HG03342 (cell line): ENCODE data around the gene ANO6.
"Not testable (repeated sequence)": the region's sequence is repeated elsewhere in the genome, so short reads cannot be mapped to it uniquely, and the experiment has no call there.

ENCODE experiments used
- ATAC-seq: cut with Tn5 transposase; IDR thresholded peaks from one replicate; pipeline ENCODE4 v1.9.1; 2021; ENCODE audit warnings: mild to moderate bottlenecking, moderate library complexity; ENCODE audit not compliant: unreplicated experiment

ANO6 gene

GRCh38 chr12:45235087-45236025, 19.5 kb downstream of the ANO6 start:
- ATAC-seq = no peak

- not testable (repeated sequence) for ATAC-seq
Observed at GRCh38 chr12:45236383-45236782, 20.5 kb downstream of the ANO6 start.

GRCh38 chr12:45242180-45242579, 26.3 kb downstream of the ANO6 start:
- ATAC-seq = no peak

DNA sequence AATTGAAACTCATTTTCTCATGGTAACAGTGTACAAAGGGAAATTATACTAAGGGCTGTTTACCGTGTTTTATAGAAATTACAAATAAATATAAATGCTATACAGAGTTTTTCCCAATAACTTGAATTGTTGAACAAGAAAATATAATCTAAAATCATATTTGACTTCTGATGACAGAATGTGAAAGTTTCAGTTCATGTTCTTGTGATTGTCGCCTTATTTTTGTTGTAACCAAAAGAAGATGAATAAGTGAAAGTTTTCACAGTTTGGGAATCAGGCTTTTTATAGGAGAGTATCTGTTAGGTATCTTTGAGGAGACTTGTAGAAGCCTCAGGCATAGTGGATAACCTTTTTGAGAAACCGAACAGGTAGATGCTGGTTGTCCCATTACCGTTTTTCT, 28.1 kb downstream of the ANO6 start:
- no peak for ATAC-seq

DNA sequence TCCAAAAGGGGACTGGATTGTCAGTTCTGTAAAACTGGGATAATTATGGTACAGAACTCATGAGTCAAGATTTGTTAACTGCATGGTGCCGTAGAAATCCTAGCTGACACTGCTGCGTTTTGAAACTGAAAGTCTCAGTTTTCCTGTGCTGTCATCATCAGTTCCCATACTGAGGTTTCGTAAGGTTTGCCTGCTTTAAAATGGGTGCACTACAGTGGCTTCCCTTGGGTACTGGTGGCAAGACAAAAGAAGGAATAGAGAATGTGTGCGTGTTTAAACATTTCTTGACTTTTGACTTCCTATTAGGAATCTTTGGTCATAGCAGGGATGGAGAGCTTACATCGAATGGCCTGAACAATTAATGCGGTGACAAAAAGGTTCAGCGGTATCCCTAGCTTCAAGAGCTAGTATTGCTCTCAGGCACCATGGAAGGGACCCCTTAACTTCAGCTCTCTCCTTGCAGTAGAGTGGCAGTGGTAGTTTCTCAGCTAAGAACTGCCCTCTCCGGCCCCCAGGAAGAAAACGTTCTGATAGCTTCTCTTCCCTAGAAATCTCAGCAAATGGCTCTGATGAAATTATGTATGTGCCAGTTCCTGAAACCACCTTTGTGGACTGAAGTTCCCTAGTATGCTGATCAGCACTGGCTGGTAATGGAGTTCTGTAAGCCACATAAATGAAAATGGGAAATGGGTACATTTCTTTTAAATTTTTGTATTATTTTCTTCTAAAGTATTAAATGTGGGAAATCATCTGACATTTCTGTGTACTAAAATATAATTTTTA, 28.9 kb downstream of the ANO6 start:
- peak; percentile 94 for ATAC-seq

- no peak for ATAC-seq
Observed at GRCh38 chr12:45246236-45246635, 30.3 kb downstream of the ANO6 start.

GRCh38 chr12:45247589-45247988, 31.7 kb downstream of the ANO6 start:
- no peak for ATAC-seq

GRCh38 chr12:45248095-45248494, 32.2 kb downstream of the ANO6 start:
- ATAC-seq = no peak

- ATAC-seq = no peak
Observed at GRCh38 chr12:45254254-45254653, 38.4 kb downstream of the ANO6 start.

GRCh38 chr12:45256721-45257120, 40.8 kb downstream of the ANO6 start:
- peak; percentile 9 for ATAC-seq

- peak; percentile 82 for ATAC-seq
Observed at GRCh38 chr12:45257185-45257930, 41.5 kb downstream of the ANO6 start.

- no peak for ATAC-seq
Observed at GRCh38 chr12:45259675-45260074, 43.8 kb downstream of the ANO6 start.

DNA sequence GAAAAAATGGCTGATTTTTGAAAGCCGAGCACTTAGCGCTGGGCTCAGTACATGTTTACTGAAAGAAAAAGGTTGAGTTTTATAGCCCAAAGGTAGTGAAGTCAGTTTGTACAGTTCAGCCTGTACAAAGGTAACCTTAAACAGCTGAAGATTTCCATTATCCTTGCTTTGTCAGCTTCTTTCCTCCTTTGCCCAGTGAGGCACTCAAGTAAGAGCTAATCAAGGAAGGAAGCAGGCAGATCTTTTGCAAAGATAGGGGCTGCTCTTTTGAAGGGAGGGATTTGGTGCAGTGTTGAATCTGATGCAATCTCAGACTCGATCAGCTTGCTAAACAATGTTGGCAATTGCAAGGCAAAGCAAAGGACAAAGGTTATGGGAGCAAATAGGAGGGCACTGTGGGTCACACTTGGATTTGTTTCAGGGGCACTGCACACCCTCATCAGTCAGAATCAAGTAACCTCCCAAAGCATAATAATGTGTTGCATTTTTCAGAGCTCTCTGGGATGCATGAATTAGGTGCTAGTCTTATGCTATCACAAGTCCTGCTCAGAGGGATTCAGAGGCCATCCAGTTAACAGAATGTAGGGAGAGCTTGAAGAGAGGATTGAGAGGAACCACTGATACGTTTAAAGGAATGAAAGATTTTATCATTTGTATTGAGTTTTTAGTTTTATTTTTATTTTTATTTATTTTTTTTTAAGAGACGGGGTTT, 44.4 kb downstream of the ANO6 start:
- no peak for ATAC-seq

DNA sequence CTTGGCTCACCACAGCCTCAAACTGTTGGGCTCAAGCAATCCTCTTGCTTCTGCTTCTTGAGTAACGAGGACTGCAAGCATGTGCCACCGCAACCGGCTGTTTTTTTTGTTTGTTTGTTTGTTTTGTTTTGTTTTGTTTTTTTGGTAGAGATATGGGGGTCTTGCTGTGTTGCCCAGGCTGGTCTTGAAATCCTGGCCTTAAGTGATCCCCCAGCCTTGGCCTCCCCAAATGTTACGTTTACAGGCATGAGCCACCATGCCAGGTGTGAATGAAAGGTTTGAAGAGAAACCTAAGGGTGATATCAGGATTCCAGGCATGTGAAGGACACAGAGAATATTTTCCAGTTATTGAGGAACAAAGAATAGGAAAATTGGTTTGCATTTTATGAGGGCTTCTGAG, 45.0 kb downstream of the ANO6 start:
- ATAC-seq = no peak

- not testable (repeated sequence) for ATAC-seq
Observed at GRCh38 chr12:45262185-45262584, 46.3 kb downstream of the ANO6 start.

DNA sequence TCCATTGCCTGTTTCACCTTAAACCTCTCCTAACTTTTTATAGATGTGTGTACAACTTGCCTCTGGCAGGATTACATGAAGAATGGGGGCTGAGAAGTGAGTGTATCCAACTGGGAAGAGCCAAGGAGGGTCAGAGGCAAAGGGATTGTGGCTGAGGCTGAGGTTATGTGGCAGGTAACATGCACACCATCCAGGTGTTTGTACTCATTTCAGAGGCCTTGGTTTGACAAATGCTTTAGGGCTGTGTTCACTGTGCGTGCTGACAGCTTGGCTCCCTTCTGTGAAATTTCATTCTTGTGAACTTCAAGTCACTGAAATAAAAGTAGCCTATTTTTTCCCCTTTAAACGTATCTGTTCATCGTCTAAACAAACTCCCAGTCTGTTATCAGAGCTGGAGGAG, 47.7 kb downstream of the ANO6 start:
- no peak for ATAC-seq

GRCh38 chr12:45268672-45269411, 52.9 kb downstream of the ANO6 start:
- peak; percentile 76 for ATAC-seq

DNA sequence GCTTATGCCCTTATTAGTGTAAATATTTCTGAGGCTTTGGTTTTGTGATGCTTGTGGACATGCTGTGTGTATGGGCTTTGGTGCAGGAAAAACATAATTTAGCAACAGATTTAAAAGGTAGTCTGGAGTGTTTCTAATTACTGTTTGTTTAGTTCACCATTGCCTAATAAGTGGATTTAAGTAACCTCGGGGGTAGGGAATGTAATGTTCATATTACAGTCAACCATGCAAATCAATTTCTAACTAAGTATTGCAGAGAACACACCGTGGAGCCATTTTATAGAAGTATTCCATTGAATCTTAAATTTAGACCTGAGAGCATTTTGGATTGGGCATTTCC, 53.5 kb downstream of the ANO6 start:
- ATAC-seq = no peak

GRCh38 chr12:45270951-45271350, 55.1 kb downstream of the ANO6 start:
- ATAC-seq = no peak

DNA sequence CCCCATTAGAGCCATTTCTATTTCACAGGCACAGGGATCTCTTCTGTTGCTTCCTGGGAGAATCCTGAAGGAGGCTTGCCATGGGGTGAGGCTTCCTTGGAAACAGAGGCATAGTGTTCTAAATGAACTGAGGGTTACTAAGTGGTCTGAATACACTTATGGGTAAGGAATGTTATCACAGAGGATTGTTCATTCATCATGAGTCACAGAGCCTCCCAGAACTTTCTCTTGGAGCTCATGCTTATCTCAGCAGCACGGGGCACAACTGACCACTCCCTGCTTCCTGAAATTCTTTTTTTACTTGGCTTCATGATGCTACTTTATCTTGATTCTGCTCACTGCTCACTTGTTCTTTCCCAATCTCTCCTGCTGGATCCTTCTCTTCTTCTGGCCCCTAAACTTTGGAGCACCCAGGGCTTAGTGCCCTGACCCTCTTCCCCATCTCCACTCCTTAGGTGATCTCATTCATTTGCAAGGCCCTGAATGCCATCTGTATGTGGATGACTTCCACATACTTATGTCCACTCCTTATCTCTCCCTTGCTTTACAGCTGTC, 57.9 kb downstream of the ANO6 start:
- ATAC-seq = no peak
